GM23338 (cell line): ENCODE measurements around the gene DLK1. TPM values are rescaled to one million over a fixed set of nuclear protein-coding genes. Genes with fewer than 3 reads are reported as not detected.

Experiments
- ATAC-seq: fragments of 200-7000 bp; cut with Tn5 transposase; 3 replicates; pipeline ENCODE4 v1.9.1; 2020
- DNase-seq: peaks from one replicate; pipeline ENCODE4 v3.0.0-alpha.2; 2015; ENCODE audit warnings: low spot score
- H2AFZ ChIP-seq: fragments of 200-600 bp; sonication (generic); 2 replicates; pipeline ENCODE4 v1.8.0; 2016; ENCODE audit warnings: antibody characterized with exemption, mild to moderate bottlenecking, moderate library complexity
- H3F3A ChIP-seq: fragments of 200-600 bp; sonication (generic); replicated peaks from 2 replicates; pipeline ENCODE4 v1.8.0; 2017; ENCODE audit warnings: antibody characterized with exemption, mixed run types, low read depth
- H3K27ac ChIP-seq: fragments of 200-600 bp; sonication (generic); 2 replicates; pipeline ENCODE4 v1.6.1; 2016; ENCODE audit warnings: low read depth
- H3K27me3 ChIP-seq: fragments of 200-600 bp; sonication (generic); 2 replicates; pipeline ENCODE4 v1.8.0; 2016; ENCODE audit warnings: mild to moderate bottlenecking, mixed run types, moderate library complexity; ENCODE audit not compliant: insufficient read depth
- H3K36me3 ChIP-seq: fragments of 200-600 bp; sonication (generic); 2 replicates; pipeline ENCODE4 v1.8.0; 2016; ENCODE audit warnings: mild to moderate bottlenecking; ENCODE audit not compliant: insufficient read depth
- H3K4me1 ChIP-seq: fragments of 200-600 bp; sonication (generic); 2 replicates; pipeline ENCODE4 v1.8.0; 2016; ENCODE audit warnings: mild to moderate bottlenecking, moderate library complexity; ENCODE audit not compliant: insufficient read depth
- H3K4me2 ChIP-seq: fragments of 200-600 bp; sonication (generic); 2 replicates; pipeline ENCODE4 v1.7.1; 2017; ENCODE audit warnings: mixed run types
- H3K4me3 ChIP-seq: fragments of 200-600 bp; sonication (generic); 2 replicates; pipeline ENCODE4 v1.6.1; 2016; ENCODE audit warnings: mixed run types
- H3K79me2 ChIP-seq: fragments of 200-600 bp; sonication (generic); replicated peaks from 2 replicates; pipeline ENCODE4 v1.8.0; 2017; ENCODE audit warnings: mild to moderate bottlenecking; ENCODE audit not compliant: insufficient read depth
- H3K9me2 ChIP-seq: fragments of 200-600 bp; sonication (generic); 2 replicates; pipeline ENCODE4 v1.8.0; 2017; ENCODE audit not compliant: insufficient read depth
- H4K20me1 ChIP-seq: fragments of 200-600 bp; sonication (generic); replicated peaks from 2 replicates; pipeline ENCODE4 v1.8.0; 2017; ENCODE audit warnings: mild to moderate bottlenecking; ENCODE audit not compliant: insufficient read depth
- H3K27ac Mint-ChIP-seq: 2 replicates; pipeline ENCODE4 v1.8.0; 2020; ENCODE audit warnings: inconsistent platforms, mild to moderate bottlenecking, moderate library complexity, mixed read lengths
- H3K27me3 Mint-ChIP-seq: 3 replicates; pipeline ENCODE4 v1.8.0; 2022; ENCODE audit warnings: low read depth, mild to moderate bottlenecking, moderate library complexity, mixed read lengths, inconsistent platforms; ENCODE audit not compliant: insufficient read depth, poor library complexity
- H3K36me3 Mint-ChIP-seq: 3 replicates; pipeline ENCODE4 v1.8.0; 2021; ENCODE audit warnings: low read depth, mild to moderate bottlenecking, inconsistent platforms, moderate library complexity, mixed read lengths
- H3K4me1 Mint-ChIP-seq: 3 replicates; pipeline ENCODE4 v1.8.0; 2020; ENCODE audit warnings: mild to moderate bottlenecking, inconsistent platforms, mixed read lengths
- H3K4me3 Mint-ChIP-seq: 3 replicates; pipeline ENCODE4 v1.8.0; 2021; ENCODE audit warnings: moderate library complexity, mild to moderate bottlenecking, inconsistent platforms, mixed read lengths
- H3K9me3 Mint-ChIP-seq: 3 replicates; pipeline ENCODE4 v1.8.0; 2020; ENCODE audit warnings: moderate library complexity, mild to moderate bottlenecking, inconsistent platforms, mixed read lengths
- CREB1 ChIP-seq: fragments of 250-450 bp; sonication (Bioruptor Pico); IDR thresholded peaks from 2 replicates; pipeline ENCODE4 v1.5.0; 2020; ENCODE audit warnings: low read depth, mild to moderate bottlenecking, moderate library complexity
- JUNB ChIP-seq: IDR thresholded peaks from one replicate; pipeline ENCODE4 v1.6.1; 2016; ENCODE audit warnings: antibody characterized with exemption; ENCODE audit not compliant: unreplicated experiment
- NANOG ChIP-seq: IDR thresholded peaks from 2 replicates; pipeline ENCODE4 v1.6.1; 2016; ENCODE audit warnings: antibody characterized with exemption, borderline replicate concordance
- POLR2AphosphoS5 ChIP-seq: IDR thresholded peaks from 2 replicates; pipeline ENCODE4 v1.6.1; 2016; ENCODE audit warnings: antibody characterized with exemption, low read depth
- STAT1 ChIP-seq: IDR thresholded peaks from one replicate; pipeline ENCODE4 v1.6.1; 2016; ENCODE audit warnings: antibody characterized with exemption; ENCODE audit not compliant: unreplicated experiment
- polyA plus RNA-seq: library from polyadenylated mRNA; unstranded; fragments of >200 nt; fragmentation: Nextera tagmentation; extraction: Ambion mirVana; gene quantifications from 2 replicates; pipeline ENCODE4 v1.2.1, GENCODE V29; 2016
- total RNA-seq: library from RNA; depleted of rRNA; stranded (reverse); fragments of >200 nt; shearing (Covaris generic); gene quantifications from 2 replicates; pipeline ENCODE4 v1.2.3, GENCODE V29; 2014
- TF ChIP-seq, protein P1 (sequence below): fragments of 250-450 bp; sonication (Bioruptor Pico); IDR thresholded peaks from 2 replicates; pipeline ENCODE4 v1.5.0; 2020; ENCODE audit warnings: mild to moderate bottlenecking, moderate library complexity
- TF ChIP-seq, protein P2 (sequence below), 2 experiments: fragments of 200-600 bp in 1 of 2; sonication (generic) in 1 of 2; conservative IDR thresholded peaks; 2 replicates each; pipeline versions ENCODE4 v1.5.1 to v1.6.1; 2016 to 2017; ENCODE audit warnings: antibody characterized with exemption in 2 of 2, low read depth in 2 of 2, mild to moderate bottlenecking in 2 of 2, moderate library complexity in 1 of 2
- TF ChIP-seq, protein P3 (sequence below): IDR thresholded peaks from 2 replicates; pipeline ENCODE4 v1.6.1; 2016; ENCODE audit warnings: antibody characterized with exemption

DLK1 gene
- total and polyA plus RNA-seq, 2 experiments from 2014 or later = 1.1 to 1.2 TPM

DNA sequence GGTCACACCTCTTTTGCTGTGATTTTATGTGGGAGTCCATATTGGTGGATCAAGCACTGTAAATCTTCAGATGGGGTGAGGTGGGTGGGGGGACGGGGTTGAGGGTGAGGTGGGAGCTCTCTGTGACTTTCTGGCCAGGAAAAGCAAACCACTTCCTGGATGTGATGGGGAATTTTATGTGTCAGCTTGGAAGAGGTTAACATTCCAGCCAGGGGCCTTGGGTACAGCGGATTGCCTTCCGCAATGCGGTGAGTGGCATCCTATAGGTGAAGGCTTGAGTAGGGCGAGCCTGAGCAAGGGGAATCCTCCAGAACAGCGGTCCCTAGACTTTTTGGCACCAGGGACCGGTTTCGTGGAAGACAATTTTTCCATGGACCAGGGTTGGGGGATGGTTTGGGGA lies 36.2 kb downstream of the DLK1 start (continued):
- TF ChIP-seq, protein P1, sequence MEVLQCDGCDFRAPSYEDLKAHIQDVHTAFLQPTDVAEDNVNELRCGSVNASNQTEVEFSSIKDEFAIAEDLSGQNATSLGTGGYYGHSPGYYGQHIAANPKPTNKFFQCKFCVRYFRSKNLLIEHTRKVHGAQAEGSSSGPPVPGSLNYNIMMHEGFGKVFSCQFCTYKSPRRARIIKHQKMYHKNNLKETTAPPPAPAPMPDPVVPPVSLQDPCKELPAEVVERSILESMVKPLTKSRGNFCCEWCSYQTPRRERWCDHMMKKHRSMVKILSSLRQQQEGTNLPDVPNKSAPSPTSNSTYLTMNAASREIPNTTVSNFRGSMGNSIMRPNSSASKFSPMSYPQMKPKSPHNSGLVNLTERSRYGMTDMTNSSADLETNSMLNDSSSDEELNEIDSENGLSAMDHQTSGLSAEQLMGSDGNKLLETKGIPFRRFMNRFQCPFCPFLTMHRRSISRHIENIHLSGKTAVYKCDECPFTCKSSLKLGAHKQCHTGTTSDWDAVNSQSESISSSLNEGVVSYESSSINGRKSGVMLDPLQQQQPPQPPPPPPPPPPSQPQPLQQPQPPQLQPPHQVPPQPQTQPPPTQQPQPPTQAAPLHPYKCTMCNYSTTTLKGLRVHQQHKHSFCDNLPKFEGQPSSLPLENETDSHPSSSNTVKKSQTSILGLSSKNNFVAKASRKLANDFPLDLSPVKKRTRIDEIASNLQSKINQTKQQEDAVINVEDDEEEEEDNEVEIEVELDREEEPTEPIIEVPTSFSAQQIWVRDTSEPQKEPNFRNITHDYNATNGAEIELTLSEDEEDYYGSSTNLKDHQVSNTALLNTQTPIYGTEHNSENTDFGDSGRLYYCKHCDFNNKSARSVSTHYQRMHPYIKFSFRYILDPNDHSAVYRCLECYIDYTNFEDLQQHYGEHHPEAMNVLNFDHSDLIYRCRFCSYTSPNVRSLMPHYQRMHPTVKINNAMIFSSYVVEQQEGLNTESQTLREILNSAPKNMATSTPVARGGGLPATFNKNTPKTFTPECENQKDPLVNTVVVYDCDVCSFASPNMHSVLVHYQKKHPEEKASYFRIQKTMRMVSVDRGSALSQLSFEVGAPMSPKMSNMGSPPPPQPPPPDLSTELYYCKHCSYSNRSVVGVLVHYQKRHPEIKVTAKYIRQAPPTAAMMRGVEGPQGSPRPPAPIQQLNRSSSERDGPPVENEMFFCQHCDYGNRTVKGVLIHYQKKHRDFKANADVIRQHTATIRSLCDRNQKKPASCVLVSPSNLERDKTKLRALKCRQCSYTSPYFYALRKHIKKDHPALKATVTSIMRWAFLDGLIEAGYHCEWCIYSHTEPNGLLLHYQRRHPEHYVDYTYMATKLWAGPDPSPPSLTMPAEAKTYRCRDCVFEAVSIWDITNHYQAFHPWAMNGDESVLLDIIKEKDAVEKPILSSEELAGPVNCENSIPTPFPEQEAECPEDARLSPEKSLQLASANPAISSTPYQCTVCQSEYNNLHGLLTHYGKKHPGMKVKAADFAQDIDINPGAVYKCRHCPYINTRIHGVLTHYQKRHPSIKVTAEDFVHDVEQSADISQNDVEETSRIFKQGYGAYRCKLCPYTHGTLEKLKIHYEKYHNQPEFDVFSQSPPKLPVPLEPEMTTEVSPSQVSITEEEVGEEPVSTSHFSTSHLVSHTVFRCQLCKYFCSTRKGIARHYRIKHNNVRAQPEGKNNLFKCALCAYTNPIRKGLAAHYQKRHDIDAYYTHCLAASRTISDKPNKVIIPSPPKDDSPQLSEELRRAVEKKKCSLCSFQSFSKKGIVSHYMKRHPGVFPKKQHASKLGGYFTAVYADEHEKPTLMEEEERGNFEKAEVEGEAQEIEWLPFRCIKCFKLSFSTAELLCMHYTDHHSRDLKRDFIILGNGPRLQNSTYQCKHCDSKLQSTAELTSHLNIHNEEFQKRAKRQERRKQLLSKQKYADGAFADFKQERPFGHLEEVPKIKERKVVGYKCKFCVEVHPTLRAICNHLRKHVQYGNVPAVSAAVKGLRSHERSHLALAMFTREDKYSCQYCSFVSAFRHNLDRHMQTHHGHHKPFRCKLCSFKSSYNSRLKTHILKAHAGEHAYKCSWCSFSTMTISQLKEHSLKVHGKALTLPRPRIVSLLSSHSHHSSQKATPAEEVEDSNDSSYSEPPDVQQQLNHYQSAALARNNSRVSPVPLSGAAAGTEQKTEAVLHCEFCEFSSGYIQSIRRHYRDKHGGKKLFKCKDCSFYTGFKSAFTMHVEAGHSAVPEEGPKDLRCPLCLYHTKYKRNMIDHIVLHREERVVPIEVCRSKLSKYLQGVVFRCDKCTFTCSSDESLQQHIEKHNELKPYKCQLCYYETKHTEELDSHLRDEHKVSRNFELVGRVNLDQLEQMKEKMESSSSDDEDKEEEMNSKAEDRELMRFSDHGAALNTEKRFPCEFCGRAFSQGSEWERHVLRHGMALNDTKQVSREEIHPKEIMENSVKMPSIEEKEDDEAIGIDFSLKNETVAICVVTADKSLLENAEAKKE (CRISPR knock-in tag) = no peak
- TF ChIP-seq JUNB = no peak
- TF ChIP-seq, protein P2, sequence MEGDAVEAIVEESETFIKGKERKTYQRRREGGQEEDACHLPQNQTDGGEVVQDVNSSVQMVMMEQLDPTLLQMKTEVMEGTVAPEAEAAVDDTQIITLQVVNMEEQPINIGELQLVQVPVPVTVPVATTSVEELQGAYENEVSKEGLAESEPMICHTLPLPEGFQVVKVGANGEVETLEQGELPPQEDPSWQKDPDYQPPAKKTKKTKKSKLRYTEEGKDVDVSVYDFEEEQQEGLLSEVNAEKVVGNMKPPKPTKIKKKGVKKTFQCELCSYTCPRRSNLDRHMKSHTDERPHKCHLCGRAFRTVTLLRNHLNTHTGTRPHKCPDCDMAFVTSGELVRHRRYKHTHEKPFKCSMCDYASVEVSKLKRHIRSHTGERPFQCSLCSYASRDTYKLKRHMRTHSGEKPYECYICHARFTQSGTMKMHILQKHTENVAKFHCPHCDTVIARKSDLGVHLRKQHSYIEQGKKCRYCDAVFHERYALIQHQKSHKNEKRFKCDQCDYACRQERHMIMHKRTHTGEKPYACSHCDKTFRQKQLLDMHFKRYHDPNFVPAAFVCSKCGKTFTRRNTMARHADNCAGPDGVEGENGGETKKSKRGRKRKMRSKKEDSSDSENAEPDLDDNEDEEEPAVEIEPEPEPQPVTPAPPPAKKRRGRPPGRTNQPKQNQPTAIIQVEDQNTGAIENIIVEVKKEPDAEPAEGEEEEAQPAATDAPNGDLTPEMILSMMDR (conservative IDR thresholded peaks at IDR 0.05; ENCODE audit: low read depth in 2 of 2) = no peak

DNA sequence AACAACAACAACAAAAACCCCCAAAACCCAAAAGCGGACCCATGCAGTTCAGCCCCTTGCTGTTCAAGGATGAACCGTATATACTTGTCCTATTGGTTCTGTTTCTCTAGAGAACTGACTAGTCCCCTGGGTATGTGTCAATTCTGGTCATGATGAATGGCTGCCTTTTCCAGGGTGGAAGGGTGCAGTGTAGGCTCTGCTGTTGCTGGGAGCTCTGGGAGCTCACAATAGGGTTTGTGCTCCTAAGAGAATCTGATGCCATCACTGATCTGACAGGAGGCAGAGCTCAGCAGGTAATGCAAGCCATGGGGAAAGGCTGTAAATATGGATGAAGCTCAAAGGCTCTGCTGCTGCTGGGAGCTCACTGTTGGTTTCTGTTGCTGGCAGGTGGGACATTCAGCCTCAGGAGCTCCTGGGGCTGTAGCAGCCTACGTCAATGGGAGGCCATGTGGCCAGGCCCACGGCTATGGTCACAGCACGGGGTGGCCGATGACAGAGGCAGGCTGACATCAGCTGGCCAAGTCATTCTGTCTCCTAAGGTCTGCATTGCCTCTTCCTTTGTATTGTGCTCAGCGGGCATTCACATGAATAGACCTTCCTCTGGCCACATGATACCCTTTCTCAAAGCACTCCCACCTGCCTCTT lies 37.9 kb downstream of the DLK1 start:
- Mint-ChIP-seq H3K4me1 (peaks cover 8% of the 10 kb centered on the region; the same call in 2 of the 3 replicates), H3K4me3 (no peak overlapping the region), H3K27me3 (no peaks in the 10 kb centered on the region), H3K27ac (no peak overlapping the region), H3K36me3 (no peaks in the 10 kb centered on the region; the same call in 2 of the 3 replicates), H3K9me3 (peaks cover 6% of the 10 kb centered on the region; the same call in 1 of the 3 replicates)
- Histone ChIP-seq H3K4me1 (no peaks in the 10 kb centered on the region), H3K27me3 (no peaks in the 10 kb centered on the region), H3K4me2 (no peak overlapping the region), H3K9me2 (peaks cover 3% of the 10 kb centered on the region; the same call in 1 of the 2 replicates), H2AFZ (no peak overlapping the region), H3F3A (no peaks in the 10 kb centered on the region), H4K20me1 (no peaks in the 10 kb centered on the region), H3K27ac (no peak overlapping the region), H3K79me2 (no peaks in the 10 kb centered on the region), H3K36me3 (no peaks in the 10 kb centered on the region), H3K4me3 (no peak overlapping the region)
- DNase-seq (no peak), ATAC-seq (peak; percentile 52)
- TF ChIP-seq STAT1 (no peak), NANOG (no peak), POLR2AphosphoS5 (no peak), CREB1 (CRISPR knock-in tag) (no peak)
- TF ChIP-seq, protein P3, sequence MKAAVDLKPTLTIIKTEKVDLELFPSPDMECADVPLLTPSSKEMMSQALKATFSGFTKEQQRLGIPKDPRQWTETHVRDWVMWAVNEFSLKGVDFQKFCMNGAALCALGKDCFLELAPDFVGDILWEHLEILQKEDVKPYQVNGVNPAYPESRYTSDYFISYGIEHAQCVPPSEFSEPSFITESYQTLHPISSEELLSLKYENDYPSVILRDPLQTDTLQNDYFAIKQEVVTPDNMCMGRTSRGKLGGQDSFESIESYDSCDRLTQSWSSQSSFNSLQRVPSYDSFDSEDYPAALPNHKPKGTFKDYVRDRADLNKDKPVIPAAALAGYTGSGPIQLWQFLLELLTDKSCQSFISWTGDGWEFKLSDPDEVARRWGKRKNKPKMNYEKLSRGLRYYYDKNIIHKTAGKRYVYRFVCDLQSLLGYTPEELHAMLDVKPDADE = no peak
